DMS 273 treated with DMSO at 0.1 percent for 48 hours (cell line): ENCODE data around the gene ROBO2.

Experiments
- DNase-seq: peaks from one replicate; lab custom pipeline; 2025; lab: John Stamatoyannopoulos, UW

Gene ROBO2

DNA sequence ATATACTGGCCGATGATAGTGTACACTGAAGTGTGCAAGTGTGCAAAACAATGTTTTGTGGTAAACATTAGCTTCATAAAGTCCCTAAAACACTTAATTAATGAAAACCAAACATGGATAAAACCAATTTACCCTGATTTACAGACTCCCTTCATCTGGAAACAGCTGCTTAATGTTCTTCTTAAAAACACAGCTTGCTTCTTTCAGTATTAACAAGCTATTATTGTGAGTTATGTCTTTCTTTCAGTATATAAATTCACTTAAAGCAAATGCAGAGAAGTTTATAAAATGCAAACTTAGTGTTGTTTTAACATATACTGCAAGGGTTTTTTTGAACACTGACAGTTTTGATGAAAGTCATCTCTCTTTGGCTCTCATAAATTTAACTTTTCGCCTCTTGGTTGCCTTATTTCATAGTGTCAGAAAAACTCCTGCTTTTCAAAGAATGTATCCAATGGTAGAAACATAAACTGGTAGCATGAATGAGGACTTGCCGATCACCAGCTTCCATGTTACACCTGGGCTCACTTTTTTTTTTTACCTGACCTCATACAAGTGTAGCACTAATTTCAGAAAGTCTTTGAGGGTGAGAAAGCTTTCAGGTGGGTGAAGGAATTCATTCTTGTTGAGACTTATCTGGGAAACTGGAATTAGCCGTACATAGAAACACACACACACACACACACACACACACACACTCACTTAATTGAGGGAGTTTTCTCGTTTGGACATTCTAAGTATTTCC, 532.2 kb downstream of the ROBO2 start:
- DNase-seq: no peak

- no peak for DNase-seq
These were observed 537.4 kb downstream of the ROBO2 start for GRCh38 chr3:77577264-77577663.

DNA sequence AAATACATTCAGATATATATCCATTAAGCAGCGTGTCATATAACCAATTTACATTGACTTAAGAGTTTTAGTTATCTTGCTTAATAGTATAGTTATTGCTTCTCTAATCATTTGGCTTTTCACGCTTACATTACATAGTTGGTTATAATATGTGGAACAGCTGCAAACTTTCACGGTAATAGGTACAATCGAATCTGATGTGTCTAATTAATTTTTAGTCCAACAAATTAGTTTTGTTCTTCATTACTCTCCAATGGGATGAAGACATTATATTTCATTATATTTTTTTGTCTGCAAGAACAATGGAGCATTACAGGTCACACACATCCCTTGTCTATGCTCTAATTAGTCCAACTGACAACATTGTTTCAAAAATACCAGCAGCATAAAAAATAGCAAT, 546.3 kb downstream of the ROBO2 start:
- no peak for DNase-seq

- DNase-seq: no peak
These were observed 549.0 kb downstream of the ROBO2 start for GRCh38 chr3:77588863-77589262.

GRCh38 chr3:77590191-77590590, 550.3 kb downstream of the ROBO2 start:
- no peak for DNase-seq

- no peak for DNase-seq
These were observed 555.5 kb downstream of the ROBO2 start for GRCh38 chr3:77595371-77595870.

GRCh38 chr3:77599948-77600347, 560.0 kb downstream of the ROBO2 start:
- no peak for DNase-seq

- no peak for DNase-seq
These were observed 562.0 kb downstream of the ROBO2 start for GRCh38 chr3:77601823-77602415.

DNA sequence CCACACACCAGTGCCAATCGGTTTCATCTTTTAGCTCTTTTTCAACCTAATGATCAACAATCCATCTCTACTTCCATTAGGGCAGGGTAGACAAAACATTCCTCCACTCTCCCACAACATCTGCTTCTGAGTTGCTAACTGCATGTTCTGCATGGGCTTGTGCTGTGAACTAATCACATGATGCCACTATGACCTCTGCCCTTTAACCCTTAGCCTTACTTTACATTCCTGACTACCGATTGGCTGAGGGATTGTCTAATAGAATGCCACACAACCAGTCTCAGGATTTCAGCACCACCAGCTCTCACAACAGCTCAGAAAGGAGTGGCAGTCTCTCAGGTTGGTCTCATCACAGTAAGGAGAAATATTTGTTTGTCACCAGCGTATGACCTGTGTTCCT, 562.8 kb downstream of the ROBO2 start:
- no peak for DNase-seq

DNA sequence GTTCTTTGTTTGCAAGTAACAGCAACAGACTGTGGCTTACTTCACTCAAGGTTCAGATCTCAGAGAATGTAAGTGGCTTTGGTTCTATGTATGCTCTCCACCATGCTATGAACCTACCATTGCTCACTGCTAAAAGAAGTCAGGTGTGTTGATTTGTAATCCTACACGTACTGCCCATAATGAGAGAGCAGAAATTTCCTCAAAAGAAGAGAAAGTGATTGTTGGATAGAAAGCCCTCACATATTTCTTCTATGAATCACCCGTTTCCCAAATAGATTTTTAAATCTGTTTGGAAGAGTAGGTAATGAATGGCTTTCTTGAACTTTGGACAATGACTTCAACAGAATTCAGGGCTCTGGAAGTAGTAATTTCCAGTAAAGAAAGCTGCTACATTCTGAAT, 565.4 kb downstream of the ROBO2 start:
- DNase-seq: no peak

DNA sequence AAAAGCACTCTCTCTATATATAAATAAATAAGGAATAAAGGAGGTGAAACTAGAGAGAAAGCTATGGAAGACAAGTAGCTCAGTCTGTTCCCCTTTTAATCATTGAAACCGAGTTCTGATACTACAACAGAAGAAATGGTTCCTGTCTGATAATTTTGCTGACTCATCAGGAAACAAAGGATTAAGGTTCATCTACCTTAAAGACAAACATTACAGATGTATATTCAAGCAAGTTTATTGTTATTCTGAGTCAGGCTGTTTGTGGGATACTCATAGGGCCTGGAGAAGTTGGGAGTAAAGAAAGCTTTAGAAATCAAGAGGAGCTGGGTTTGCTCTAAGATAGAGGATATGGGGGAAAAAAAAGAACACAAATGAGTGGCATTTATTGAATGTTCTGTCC, 566.0 kb downstream of the ROBO2 start:
- DNase-seq: no peak

GRCh38 chr3:77606372-77606771, 566.5 kb downstream of the ROBO2 start:
- no peak for DNase-seq

DNA sequence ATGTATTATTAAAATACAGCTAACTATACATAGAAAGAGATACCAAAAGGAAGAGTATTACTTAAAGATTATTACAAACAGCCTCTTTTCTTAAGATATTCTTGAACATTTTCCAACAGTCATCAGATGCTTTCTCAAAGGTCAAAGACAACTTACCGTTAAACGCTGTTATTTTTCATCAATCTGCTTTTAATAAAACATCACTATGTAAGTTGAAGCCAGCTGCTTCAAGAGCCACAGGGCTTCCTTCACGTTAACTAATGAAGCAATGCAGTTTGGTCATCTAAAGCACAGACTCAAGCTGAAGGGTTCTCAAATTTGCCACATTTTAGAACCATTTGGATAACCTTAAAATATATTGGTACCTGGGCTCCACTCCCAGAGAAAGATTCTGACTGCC, 578.8 kb downstream of the ROBO2 start:
- no peak for DNase-seq

DNA sequence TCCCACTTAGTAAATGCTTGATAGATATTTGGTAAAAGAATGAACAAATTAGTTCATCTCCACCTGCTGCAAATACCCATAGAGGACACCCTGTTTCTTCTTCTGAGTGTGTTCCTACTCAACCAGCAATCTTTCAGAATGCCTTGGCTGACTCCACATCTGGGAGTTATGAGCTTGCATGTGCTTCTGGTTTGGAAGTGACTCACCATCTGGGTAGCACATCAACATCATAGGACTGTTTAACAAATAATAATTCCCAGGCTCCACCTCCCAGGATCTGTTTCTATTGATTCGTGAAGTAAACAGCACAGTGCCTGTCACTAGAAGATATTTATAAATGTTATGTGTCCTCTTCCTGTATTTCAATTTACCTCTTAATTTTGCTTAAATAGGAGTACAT, 580.1 kb downstream of the ROBO2 start:
- no peak for DNase-seq

- DNase-seq: no peak
These were observed 583.6 kb downstream of the ROBO2 start for GRCh38 chr3:77623500-77623899.

GRCh38 chr3:77626157-77626556, 586.3 kb downstream of the ROBO2 start:
- no peak for DNase-seq

- no peak for DNase-seq
These were observed 608.3 kb downstream of the ROBO2 start for GRCh38 chr3:77648214-77648613.

GRCh38 chr3:77648664-77649063, 608.8 kb downstream of the ROBO2 start:
- DNase-seq: no peak

DNA sequence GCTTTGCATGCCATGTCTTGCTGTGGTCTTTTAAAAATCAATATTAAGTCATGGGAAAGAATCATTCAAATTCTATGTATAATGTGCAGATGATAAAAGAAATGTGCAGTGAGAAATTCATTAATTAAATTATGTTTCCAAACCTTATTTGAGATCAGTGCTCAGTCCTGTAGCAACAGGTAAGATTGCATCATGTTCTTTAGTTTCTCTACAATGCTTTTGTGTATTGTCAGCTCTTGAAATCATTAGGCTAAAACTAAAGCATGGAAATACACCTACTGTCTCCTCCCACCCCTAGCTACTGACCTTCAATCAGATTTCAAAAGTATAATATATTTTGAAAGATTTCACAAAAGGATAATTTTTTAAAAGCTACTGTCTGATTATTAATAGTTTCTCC, 612.7 kb downstream of the ROBO2 start:
- no peak for DNase-seq

GRCh38 chr3:77655396-77655795, 615.5 kb downstream of the ROBO2 start:
- DNase-seq: no peak

DNA sequence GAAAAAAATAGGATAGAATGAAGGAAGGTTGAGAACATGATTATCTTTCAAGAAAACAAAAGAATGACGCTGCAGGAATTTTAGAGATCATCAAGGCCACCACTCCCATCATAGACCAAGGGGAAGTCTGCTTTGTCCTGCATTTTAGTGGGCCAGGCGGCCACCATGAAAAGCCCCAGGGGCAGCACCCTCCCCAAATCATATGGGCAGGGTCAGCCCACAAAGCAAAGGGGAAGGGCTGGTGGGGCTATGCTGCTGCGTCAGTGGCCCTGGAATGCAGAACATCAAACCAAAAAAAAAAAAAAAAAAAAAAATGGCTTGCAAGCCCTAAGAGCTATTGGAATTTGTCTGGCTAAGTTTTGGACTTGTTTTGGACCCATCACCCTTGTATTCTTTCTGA, 620.8 kb downstream of the ROBO2 start:
- no peak for DNase-seq

DNA sequence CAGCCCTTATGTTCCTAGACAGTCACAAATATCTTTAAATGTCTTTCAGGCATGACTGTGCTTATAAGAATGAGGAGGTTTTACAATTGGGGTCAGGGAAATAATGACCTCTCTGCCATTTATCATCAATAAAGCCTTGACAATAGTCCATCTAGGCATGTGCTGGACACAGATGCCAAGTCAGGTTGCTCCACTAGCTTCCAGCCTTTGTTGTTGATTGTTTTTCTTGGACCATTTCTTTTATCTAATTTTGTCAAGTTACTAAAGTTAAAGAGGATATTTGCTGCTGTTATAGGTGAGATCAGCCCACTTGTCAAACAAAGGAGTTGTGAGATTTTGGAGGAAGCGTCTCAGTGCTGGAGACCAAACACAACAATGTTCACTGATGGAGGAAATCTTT, 628.0 kb downstream of the ROBO2 start:
- no peak for DNase-seq

DNA sequence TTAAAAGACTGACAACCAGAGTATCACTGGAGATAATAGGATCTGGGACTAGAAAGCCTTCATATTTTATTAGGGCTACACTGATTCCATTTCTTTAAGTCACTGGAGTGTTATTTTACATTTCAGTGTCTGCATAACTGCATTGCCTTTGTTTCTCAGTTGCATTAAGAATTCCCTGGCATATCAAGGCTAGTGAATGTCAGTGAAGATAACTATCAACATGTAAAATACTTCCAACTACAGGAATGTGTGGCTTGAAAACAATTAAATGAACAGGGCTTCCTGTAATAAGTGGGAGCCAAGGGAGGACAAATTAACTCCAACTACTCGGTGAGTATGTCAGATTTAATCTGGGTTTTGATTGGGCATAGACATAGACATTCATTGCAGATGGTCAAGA, 628.5 kb downstream of the ROBO2 start:
- DNase-seq: no peak

- DNase-seq: no peak
These were observed 632.1 kb downstream of the ROBO2 start for GRCh38 chr3:77672016-77672415.
